Activated CD8-positive, alpha-beta memory T cell treated with anti-CD3 and anti-CD28 coated beads for 1 hour (primary cell): ENCODE results near the gene PFDN1.
"Not testable (repeated sequence)": the region's sequence is repeated elsewhere in the genome, so short reads cannot be mapped to it uniquely, and the experiment has no call there.

ENCODE experiments used
- DNase-seq, 2 donors: peaks; one replicate each; pipeline ENCODE4 v3.0.0-alpha.2; 2020; ENCODE audit warnings: low read depth in 1 of 2; ENCODE audit errors: extremely low read depth in 1 of 2

Gene PFDN1

GRCh38 chr5:140219068-140219991, 83.6 kb downstream of the PFDN1 start:
- DNase-seq: no peak

DNA sequence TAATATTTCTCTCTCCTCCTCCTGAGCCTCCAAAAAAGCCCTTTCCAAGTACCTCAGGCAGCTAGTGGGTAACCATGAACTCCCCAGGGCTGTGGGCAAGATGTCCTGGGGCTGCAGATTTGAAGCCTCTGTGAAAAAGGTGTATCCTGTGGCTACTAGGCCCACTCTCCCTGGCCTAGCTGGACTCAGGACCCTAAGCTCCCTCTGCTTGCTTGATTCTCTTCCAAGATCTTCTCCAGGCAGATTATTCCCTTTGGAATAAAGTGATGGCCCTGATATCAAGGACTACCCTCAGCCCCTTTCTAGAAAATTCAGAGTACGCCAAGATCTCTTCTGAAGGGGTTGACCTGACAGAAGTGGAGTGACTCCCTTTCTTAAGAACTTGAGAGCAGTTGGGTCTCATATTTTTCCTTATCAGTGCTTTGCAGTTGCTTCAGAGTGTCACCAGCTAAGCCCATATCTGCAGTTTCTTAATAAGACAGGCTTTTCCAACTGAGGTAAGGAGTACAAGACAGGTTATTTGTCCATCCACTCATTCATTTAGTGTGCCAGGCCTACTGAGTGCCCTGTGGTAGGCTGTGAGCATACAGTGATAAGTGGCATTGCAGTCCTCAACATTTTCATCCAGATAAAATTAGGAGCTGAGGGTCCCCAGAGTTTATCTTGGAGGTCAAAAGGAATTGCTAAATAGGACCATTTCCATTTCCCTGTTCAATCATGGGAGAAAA, 85.4 kb downstream of the PFDN1 start:
- no peak for DNase-seq

GRCh38 chr5:140216478-140217074, 86.3 kb downstream of the PFDN1 start:
- DNase-seq: no peak

- DNase-seq: no peak
Observed at GRCh38 chr5:140215276-140215675, 87.6 kb downstream of the PFDN1 start.

DNA sequence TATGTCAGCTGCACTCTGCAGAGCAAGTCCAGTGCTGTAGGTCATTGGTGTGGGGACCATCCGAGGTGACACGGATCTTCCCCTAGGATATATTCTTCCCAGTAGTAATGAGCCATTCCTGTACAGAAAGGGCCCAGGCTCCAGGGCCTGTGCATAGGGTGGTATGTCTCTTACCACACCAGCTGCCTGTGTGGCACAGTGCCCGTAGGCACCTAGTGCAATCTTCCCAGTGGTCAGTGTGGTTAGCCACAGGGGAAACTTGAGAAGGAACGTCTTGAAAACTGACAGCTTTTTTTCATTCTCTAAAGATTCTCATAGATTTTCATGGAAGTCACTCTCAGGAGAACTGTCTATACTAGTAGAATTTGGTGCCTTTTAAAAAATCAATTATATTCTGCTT, 88.1 kb downstream of the PFDN1 start:
- DNase-seq: no peak

DNA sequence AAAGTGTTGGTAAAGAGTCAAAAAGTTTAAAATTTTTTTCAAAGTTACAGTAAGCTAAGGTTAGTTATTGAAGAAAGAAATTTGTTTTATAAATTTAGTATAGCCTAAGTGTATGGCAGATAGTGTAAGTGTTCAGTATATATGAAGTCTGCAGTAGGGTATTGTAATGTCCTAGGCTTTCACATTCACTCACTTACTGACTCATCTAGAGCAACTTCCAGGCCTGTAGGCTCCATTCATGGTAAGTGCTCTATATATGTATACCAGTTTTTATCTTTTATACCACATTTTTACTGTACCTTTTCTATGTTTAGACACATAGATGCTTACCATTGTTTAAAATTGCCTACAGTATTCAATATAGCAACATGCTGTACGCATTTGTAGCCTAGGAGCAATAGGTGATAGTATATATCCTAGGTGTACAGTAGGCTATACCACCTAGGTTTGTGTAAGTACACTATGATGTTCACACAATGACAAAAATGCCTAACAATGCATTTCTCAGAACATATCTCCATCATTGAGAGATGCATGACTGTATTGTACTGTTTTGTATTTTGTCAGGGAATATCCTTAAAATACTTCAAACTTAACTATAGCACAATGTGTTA, 89.4 kb downstream of the PFDN1 start:
- DNase-seq: no peak

DNA sequence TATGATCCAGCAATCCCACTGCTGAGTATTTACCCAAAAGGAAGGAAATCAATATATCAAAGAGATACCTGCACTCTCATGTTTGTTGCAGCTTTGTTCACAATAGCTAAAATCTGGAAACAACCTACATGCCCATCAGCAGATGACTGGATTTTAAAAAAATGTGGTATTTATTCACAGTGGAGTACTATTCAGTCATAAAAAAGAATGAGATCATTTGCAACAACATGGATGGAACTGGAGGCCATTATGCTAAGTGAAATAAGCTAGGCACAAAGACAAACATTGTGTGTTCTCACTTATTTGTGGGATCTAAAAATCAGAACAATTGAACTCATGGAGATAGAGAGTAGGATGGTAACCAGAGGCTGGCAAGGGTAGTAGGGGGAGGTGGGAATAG, 94.8 kb downstream of the PFDN1 start:
- DNase-seq: no peak

DNA sequence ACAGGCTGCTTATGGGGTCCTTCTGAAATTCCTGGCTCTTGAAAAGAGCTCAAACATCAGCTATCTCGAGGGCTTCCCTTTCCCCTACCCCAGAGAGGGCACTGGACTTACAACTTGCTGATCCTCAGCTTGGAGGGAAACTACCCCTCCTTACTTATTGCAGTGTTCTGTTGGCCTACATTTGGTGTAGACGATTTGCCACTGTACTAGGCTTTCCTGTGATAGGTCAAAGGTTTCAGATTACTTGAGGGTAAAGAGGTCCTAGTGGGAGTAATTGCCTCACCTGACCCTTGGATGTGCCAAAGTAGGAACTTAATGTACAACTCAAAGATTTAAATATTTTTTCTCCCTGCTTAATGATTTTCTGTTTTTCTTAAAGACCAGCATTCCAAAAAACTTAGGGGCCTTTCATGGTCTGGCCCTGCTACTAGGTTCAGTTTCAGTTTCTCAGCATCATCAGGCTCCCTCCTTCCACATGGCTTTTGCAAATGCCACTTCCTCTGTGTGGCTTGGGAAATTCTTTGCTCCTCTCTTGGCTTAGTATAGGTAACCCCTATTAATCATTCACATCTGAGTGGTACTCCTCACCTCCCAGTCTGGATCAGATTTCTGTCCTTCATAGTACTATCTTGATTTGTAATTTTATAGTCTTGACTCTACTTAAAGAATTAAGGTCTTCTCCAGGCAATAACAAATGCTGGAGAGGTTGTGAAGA, 95.5 kb downstream of the PFDN1 start:
- no peak for DNase-seq

DNA sequence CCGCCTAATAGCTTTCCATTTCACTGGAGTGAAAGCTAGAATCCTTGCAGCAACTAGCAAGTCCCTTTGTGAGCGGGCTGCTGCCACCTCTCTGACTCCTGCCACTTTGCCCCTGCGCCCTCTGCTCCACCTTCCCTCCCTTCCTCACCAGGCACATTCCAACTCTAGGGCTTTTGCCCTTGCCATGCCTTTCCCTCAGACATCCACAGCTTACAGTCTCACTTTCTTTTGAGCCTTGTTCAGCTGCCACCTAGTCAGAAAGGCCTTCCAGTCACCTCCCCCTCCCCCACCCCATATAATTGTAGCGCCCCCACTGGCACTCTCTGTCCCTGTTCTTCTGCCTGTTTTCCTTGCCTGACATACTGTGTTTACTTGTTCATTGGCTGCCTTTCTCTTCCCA, 96.9 kb downstream of the PFDN1 start:
- DNase-seq: no peak

GRCh38 chr5:140205216-140205615, 97.7 kb downstream of the PFDN1 start:
- DNase-seq: no peak

DNA sequence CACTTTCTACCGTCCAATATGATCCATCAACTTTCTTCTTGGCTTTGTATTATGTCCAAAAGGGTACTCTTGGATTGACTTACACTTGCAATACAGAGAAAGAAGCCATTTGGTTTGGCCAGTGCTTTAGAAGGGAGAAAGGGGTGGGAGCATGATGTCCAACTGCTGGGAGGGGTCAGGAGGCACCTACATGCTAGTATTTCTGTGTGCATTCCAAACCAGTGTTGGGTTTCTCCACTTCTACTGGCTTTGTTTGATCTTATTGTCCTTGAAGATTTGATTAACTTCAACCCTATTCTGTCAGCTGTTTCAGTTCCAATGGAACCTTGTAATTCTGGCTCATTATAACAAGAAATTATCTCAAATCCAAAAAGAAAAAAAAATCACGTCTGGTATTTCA, 100.3 kb downstream of the PFDN1 start:
- no peak for DNase-seq

DNA sequence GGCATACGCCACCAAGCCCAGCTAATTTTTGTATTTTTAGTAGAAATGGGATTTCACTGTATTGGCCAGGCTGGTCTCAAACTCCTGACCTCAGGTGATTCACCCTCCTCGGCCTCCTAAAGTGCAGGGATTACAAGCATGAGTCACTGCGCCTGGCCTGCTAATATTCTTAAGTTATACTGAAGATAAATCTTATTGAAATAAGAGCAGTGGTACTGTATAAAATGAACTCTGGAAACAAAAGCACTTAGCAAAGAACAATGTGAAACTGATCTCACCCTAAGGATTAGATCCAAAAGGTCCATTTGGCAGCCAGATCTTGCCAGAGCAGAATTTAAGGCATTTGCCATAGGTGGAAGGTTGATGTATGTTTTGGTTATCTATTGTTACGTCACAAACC, 100.8 kb downstream of the PFDN1 start:
- DNase-seq: no peak

- DNase-seq: not testable (repeated sequence)
Observed at GRCh38 chr5:140198915-140199314, 104.0 kb downstream of the PFDN1 start.

- DNase-seq: no peak
Observed at GRCh38 chr5:140197023-140197422, 105.9 kb downstream of the PFDN1 start.

DNA sequence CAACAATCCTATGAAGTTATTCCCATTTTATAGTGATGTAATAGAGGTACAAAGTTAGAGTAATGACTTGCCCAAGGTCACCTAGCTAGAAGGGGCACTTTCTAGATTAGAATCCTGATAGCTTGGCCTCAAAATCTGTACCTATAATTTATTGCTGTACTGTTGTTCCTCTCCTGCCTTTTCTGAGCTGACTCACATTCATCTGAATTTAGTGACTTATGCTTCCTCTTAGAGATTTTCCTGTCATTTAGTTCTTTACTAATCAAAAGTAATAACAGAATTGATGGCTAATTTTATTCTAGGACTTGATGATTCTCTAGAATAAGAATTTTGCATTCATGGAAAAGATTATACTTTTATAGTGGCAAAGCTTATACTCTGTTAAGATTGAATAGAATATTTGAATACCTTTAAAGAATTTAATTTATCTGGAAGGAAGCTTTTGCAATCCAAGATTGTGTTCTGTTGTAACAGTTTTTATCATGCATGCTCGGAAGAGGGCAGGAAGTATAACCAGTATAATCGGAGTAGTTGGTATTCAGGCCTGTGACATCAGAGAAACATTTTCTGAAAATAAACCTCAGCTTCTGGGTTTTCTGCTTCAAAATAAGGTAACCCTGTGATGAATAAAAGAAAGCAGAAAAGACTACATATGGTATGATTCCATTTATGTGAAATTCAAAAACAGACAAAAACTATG, 106.6 kb downstream of the PFDN1 start:
- DNase-seq: no peak
